DMS53 (cell line): Measurements from ENCODE around the gene KLHL17.
"Not testable (repeated sequence)": the region's sequence is repeated elsewhere in the genome, so short reads cannot be mapped to it uniquely, and the experiment has no call there.

Experiments used
- DNase-seq: peaks from one replicate; lab custom pipeline; 2025; lab: John Stamatoyannopoulos, UW

Gene KLHL17

GRCh38 chr1:937521-937920, 22.9 kb upstream of the KLHL17 start:
- no peak for DNase-seq

- DNase-seq, result peak; percentile 74
Observed at GRCh38 chr1:938088-938683, 22.2 kb upstream of the KLHL17 start.

GRCh38 chr1:938711-939489, 21.5 kb upstream of the KLHL17 start:
- DNase-seq, result peak; percentile 59

- peak; percentile 59 for DNase-seq
Observed at GRCh38 chr1:939511-940106, 20.8 kb upstream of the KLHL17 start.

GRCh38 chr1:940107-941014, 20.0 kb upstream of the KLHL17 start:
- DNase-seq, result peak; percentile 71

- DNase-seq, result no peak
Observed at GRCh38 chr1:941015-941587, 19.3 kb upstream of the KLHL17 start.

GRCh38 chr1:941588-942383, 18.6 kb upstream of the KLHL17 start:
- peak; percentile 87 for DNase-seq

- peak; percentile 52 for DNase-seq
Observed at GRCh38 chr1:942411-942821, 18.0 kb upstream of the KLHL17 start.

GRCh38 chr1:942864-943533, 17.4 kb upstream of the KLHL17 start:
- no peak for DNase-seq

GRCh38 chr1:943545-944340, 16.6 kb upstream of the KLHL17 start:
- no peak for DNase-seq

GRCh38 chr1:944341-945325, 15.8 kb upstream of the KLHL17 start:
- DNase-seq, result no peak

- DNase-seq, result no peak
Observed at GRCh38 chr1:945688-946556, 14.5 kb upstream of the KLHL17 start.

GRCh38 chr1:946811-947210, 13.6 kb upstream of the KLHL17 start:
- DNase-seq, result not testable (repeated sequence)

GRCh38 chr1:947958-948357, 12.4 kb upstream of the KLHL17 start:
- no peak for DNase-seq

GRCh38 chr1:950268-950667, 10.1 kb upstream of the KLHL17 start:
- DNase-seq, result no peak

GRCh38 chr1:950881-951280, 9.5 kb upstream of the KLHL17 start:
- DNase-seq, result no peak

- peak; percentile 31 for DNase-seq
Observed at GRCh38 chr1:951364-951763, 9.0 kb upstream of the KLHL17 start.
